NB4 (cell line): Measurements from ENCODE around the gene SIVA1.

ENCODE experiments used
- DNase-seq: peaks from one replicate; pipeline ENCODE4 v3.0.0; 2010; ENCODE audit warnings: low read depth
- H3K4me3 ChIP-seq: one replicate; pipeline ENCODE4 v1.5.1; 2011; ENCODE audit warnings: mild to moderate bottlenecking, low read depth, low read length, moderate library complexity
- CTCF ChIP-seq: IDR thresholded peaks from one replicate; pipeline ENCODE4 v1.5.1; 2012; ENCODE audit warnings: low read depth, low read length
- MAX ChIP-seq: IDR thresholded peaks from 2 replicates; pipeline ENCODE4 v1.6.1; 2011; ENCODE audit warnings: low read depth, low read length
- MYC ChIP-seq: IDR thresholded peaks from 2 replicates; pipeline ENCODE4 v1.6.1; 2011; ENCODE audit warnings: low read depth, low read length
- POLR2A ChIP-seq: IDR thresholded peaks from 2 replicates; pipeline ENCODE4 v1.6.1; 2011; ENCODE audit warnings: mild to moderate bottlenecking; ENCODE audit not compliant: insufficient read length; ENCODE audit errors: extremely low read depth

Gene SIVA1

GRCh38 chr14:104808456-104808855 lies 55.5 kb downstream of the SIVA1 start:
- no peak overlapping the region for H3K4me3 ChIP-seq
- no peak for DNase-seq
- TF ChIP-seq MAX (no peak), MYC (no peak), CTCF (no peak), POLR2A (no peak)
